Limb (tissue), 2 donors: ENCODE results near the gene CMTM4.
"Not testable (repeated sequence)": the region's sequence is repeated elsewhere in the genome, so short reads cannot be mapped to it uniquely, and the experiment has no call there.

Experiments used
- DNase-seq, 2 donors: peaks; one replicate each; pipeline ENCODE4 v3.0.0-alpha.2; 2016; ENCODE audit errors: extremely low spot score in 2 of 2

CMTM4 gene

GRCh38 chr16:66596559-66596958, 100.0 kb downstream of the CMTM4 start:
- DNase-seq: not testable (repeated sequence)

GRCh38 chr16:66594739-66595138, 101.8 kb downstream of the CMTM4 start:
- DNase-seq: no peak

- no peak for DNase-seq
Measured at GRCh38 chr16:66592814-66593213, 103.7 kb downstream of the CMTM4 start.

- no peak for DNase-seq
Measured at GRCh38 chr16:66592241-66592640, 104.3 kb downstream of the CMTM4 start.

- DNase-seq: no peak
Measured at GRCh38 chr16:66591018-66591417, 105.5 kb downstream of the CMTM4 start.

- DNase-seq: no peak
Measured at GRCh38 chr16:66590322-66590721, 106.2 kb downstream of the CMTM4 start.

GRCh38 chr16:66588981-66589713, 107.4 kb downstream of the CMTM4 start:
- DNase-seq: no peak

- DNase-seq: peak in 1 of 2 donors; percentile 21
Measured at GRCh38 chr16:66587881-66588600, 108.5 kb downstream of the CMTM4 start.

GRCh38 chr16:66585481-66586239, 110.9 kb downstream of the CMTM4 start:
- DNase-seq: peak in 1 of 2 donors; percentile 15

- DNase-seq: no peak
Measured at GRCh38 chr16:66581246-66581952, 115.1 kb downstream of the CMTM4 start.

- DNase-seq: peak in 1 of 2 donors; percentile 67
Measured at GRCh38 chr16:66580605-66581209, 115.8 kb downstream of the CMTM4 start.

- DNase-seq: peak in 1 of 2 donors; percentile 77
Measured at GRCh38 chr16:66578651-66579531, 117.7 kb downstream of the CMTM4 start, which contains the start of gene CMTM2. Gene CMTM2 (plus strand): TSS chr16:66579463. CDS start chr16:66579608, 145 bp downstream.

GRCh38 chr16:66576296-66576695, 120.2 kb downstream of the CMTM4 start:
- DNase-seq: no peak

- no peak for DNase-seq
Measured at GRCh38 chr16:66575060-66575459, 121.5 kb downstream of the CMTM4 start.

GRCh38 chr16:66574531-66574930, 122.0 kb downstream of the CMTM4 start:
- DNase-seq: no peak

GRCh38 chr16:66574081-66574480, 122.5 kb downstream of the CMTM4 start:
- DNase-seq: no peak

GRCh38 chr16:66572356-66572755, 124.2 kb downstream of the CMTM4 start:
- DNase-seq: no peak

- no peak for DNase-seq
Measured at GRCh38 chr16:66569827-66570405, 126.6 kb downstream of the CMTM4 start.

- DNase-seq: no peak
Measured at GRCh38 chr16:66569131-66569530, 127.4 kb downstream of the CMTM4 start.

- no peak for DNase-seq
Measured at GRCh38 chr16:66568355-66568754, 128.2 kb downstream of the CMTM4 start.
